B cell (primary cell): ENCODE measurements around the gene RALGAPB.

Experiments used
- EZH2 ChIP-seq: IDR thresholded peaks from 2 replicates; pipeline ENCODE4 v1.6.1; 2012; ENCODE audit warnings: borderline replicate concordance, low read depth, mild to moderate bottlenecking, moderate library complexity, low read length; ENCODE audit not compliant: insufficient read depth, poor library complexity, severe bottlenecking
- TF ChIP-seq, protein P1 (sequence below): fragments of 200-600 bp; IDR thresholded peaks from one replicate; pipeline ENCODE4 v1.8.0; 2022; ENCODE audit warnings: antibody characterized with exemption, mild to moderate bottlenecking

GRCh38 chr20:38460040-38460623 is 12.5 kb upstream of the RALGAPB start:
- TF ChIP-seq, protein P1, sequence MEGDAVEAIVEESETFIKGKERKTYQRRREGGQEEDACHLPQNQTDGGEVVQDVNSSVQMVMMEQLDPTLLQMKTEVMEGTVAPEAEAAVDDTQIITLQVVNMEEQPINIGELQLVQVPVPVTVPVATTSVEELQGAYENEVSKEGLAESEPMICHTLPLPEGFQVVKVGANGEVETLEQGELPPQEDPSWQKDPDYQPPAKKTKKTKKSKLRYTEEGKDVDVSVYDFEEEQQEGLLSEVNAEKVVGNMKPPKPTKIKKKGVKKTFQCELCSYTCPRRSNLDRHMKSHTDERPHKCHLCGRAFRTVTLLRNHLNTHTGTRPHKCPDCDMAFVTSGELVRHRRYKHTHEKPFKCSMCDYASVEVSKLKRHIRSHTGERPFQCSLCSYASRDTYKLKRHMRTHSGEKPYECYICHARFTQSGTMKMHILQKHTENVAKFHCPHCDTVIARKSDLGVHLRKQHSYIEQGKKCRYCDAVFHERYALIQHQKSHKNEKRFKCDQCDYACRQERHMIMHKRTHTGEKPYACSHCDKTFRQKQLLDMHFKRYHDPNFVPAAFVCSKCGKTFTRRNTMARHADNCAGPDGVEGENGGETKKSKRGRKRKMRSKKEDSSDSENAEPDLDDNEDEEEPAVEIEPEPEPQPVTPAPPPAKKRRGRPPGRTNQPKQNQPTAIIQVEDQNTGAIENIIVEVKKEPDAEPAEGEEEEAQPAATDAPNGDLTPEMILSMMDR, result no peak
- no peak for TF ChIP-seq EZH2
